ENCODE measurements around the gene HIGD1A.

The HIGD1A gene

DNA sequence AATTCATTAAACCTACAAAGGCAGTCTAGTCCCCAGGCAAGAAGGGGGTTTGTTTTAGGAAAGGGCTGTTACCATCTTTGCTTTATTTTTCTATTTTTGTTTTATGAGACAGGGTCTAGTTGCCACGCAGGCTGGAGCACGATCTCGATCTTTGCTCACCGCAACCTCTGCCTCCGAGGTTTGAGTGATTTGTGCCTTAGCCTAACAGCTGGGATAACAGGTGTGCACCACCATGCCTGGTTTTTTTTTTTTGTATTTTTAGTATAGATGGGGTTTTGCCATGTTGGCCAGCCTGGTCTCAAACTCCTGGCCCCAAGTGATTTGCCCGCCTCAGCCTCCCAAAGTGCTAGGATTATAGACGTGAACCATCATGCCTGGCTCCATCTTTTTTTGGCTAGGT, 4.9 kb downstream of the HIGD1A start:
- no peak for DNase-seq

DNA sequence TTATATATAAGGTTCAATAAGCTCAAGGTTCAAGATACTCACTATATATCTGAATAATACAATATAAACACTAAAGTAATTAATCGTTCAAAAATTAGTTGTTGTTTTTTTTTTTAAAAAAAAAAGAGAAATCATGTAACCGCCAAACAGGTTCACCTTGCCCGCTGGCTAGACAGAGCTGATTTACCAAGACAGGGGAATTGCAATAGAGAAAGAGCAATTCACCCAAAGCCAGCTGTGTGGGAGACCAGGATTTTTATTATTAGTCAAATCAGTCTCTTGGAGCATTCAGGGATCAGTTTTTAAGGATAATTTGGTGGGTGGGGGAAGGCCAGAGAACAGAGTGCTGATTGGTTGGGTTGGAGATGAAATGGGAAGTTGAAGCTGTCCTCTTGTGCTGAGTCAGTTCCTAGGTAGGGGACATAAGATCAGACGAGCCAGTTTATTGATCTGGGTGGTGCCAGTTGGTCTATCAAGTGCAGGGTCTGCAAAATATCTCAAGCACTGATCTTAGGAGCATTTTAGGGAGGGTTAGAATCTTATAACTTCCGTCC, 7.9 kb downstream of the HIGD1A start:
- DNase-seq, result no peak

DNA sequence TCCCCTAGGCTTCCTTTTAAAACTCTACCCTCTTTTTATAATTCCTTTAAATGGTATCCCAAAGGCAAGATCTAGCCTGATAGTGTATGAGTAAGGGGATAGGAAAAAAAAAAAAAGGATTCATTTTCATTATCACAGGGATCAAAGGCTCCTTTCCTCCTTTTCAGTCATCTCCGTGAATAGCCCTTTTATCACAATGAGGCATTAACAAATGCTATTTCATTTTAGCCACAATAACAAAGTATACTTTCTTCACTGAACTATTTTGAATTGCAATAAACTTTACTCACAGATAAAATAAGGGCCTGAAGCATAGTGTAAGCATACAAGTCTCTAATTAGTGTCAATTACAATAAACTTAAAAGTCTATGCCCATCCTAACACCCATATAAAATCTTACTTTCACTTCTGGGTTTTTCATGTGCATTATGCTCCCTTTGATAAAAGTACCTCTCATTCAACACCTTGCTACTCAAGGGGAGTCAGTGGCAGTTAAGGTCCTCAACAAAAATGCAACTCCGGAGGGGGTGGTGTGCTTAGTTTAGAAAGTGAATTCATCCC, 8.6 kb downstream of the HIGD1A start:
- no peak for DNase-seq

DNA sequence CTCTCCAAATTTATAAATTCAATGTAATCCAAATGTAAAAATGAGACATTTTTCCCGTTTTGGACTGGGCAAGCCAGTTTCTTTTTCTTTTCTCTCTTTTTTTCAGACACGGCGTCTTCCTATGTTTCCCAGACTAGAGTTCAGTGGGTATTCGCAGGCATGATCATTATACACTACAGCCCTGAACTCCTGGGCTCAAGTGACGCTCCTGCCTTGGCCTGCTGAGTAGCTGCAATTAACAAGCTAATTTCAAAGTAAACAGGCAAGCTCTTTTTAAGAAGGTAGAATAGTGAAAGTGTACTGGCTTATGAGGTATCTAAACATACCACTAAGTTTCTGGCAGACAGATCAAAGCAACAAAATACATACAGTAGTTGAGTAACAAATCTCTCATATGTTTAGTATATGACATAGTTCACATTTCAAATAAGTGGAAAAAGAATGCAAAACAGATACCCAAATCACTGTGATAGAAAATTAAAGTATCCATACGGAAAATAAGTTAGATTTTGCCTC, 13.5 kb downstream of the HIGD1A start:
- DNase-seq, result peak in 2 of 3 experiments; percentile 21 to 75

DNA sequence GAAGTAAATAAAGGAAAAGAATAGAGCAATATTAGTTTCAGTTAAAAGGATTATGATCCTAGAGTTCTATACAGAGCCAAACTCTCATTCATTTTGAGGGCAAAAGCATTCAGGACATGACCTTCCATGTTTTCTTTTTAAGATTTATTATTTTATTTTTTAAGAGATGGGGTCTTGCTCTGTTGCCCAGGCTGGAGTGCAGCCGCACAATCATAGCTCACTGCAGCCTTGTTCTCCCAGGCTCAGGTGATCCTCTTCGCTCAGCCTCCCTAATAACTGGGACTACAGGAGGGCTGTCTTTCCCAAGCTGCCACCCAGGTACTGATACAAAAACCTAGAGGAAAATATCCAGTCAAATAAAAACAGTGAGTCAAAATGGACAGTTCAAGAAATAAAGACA, 17.7 kb downstream of the HIGD1A start:
- no peak for DNase-seq

DNA sequence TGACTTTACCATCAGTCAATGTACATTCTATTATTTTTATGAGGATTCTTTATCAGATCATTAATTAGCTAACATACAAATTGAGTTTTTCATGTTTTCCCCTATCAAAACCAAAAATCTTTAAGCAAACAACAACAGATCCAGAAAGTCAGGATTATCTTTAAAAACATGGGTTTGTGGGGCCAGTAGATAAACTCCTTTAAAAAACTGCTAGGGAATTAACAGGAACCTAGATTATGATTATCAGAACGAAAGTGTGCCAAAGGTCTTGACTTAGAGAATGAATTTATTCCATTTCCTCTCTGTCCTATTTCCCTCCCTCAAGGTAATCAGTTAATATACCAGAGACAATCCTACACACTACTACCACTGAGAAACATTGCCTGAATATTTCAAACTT, 18.1 kb downstream of the HIGD1A start:
- DNase-seq, result no peak

DNA sequence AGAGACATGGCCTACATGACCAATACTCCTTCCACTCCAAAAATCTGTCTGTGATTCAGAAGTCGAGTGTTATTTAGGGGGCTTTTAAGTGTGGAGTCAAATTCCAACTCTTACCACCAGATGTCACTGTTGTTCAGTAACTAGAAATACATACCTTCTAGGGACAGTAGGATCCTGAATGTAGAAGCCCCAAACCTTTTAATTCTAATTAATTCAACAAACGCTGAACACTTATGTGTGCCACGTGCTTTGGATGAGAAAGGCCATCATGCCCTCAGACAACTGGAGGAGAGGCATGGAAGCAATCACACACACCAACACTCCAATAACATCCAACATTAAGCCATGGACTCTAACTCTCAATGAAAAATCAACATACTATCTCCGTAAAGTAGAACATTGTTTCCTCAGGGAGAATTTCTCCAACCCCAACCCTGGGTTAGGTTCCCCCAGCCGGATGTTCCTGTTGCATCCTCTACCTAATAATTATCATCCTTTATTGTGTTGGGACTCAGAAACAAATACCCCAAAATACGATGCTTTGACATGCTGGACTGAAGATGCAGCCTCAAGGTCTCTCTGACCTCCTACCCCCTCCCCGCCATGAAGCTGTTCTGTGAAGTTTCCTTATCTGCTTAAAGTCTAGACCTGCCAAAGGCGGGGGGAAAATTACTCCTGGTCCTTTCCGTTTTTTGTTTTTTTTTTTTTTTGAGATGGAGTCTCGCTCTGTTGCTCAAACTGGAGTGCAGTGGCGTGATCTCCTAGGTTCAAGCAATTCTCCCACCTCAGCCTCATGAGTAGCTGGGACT, 23.2 kb downstream of the HIGD1A start:
- DNase-seq, result peak; percentile 18 to 80 (median 68)

DNA sequence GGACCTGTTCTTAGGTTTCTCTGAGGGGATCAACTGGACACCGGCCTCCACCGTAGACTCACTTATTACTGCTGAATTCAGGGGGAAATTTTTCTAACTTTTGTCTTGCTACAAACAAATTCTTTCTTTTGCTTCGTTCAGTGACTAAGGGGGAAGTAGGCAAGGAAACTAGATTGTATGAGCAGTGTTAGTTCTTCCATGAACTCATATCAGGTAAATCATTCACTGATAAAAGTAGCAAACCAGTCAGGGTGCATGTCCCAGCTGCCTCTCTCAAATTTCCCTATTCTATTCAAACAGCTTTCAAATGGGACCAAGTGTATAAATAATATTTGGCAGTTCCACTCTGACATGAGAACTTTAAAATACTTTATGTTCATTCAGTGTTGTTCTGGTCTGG, 23.9 kb downstream of the HIGD1A start:
- DNase-seq, result no peak

DNA sequence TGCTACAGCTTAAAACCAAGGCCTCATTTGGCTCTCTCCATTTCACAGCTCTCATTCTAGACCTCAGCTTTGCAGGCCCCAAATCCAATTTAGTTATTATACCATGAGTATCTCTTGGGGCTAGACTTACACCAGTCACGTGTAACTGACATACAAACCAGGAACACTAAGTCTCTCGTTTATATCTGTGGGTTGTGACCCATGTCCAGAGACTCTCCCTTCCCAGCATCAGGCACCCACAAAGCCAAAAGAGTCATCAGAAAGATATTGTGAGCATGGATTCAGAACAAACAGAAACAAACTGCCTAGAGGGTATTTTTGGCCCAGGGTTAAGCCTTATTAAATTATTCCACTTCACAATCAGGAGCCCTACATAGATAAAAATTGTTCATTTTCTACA, 25.6 kb downstream of the HIGD1A start:
- DNase-seq, result no peak

DNA sequence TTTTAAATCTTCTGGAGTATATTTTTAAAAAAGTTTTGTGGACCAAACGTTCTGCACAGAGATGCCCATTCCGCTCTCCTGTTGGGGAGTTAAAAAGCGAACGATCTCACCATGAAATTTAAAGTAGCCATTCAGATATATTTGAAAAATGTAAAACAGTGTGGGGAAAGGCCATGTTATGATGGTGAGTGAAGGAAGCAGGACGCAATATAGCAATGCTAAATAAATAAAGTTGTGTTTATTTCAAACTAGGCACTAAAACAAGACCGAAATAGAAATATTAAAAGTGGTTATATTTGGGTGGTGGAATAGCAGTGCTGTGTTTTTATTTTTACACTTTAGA, 30.9 kb downstream of the HIGD1A start:
- no peak for DNase-seq

DNA sequence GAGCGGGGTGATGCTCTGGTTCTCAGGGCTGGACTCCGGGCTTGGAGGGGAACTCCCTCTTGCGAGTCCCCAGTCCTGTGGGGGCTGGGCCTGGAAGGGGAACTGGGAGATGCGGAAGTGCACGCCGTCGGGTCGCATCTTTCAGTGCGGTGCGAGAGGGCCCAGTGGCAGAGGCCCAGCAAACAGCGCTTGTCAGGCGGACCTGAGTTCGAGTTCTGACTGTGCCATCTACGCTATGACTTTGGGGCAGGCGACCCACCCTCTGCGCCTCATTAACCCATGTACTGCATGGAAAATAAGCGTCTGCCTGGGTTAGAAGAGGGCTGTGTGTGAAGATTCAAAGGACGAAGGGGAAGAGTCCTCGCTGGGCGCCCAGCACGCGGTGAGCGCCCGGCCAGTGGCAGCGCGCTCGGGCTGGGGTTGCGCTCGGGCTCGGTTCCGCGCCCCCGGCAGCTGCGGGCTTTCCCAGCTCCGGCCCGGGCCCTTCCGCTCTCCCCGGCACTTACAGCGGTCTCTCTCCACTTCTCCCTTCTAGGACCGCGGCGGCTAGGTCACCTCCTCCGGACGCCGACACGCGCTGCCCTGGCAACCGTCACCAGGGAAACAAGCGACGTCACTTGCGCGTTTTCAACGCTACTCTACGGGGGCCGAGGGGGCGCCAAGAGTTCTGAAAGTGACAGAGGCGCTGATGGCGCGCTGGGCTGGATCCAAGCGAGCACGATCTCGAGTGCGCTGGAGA, 31.5 kb downstream of the HIGD1A start, which contains the start of gene CCDC13:
Gene CCDC13, minus strand, starts transcription at position 584 of the 739 bp plus-strand sequence. CDS start 14,908 bp downstream, outside the sequence.
- peak; percentile 82 to 94 (median 87) for DNase-seq

DNA sequence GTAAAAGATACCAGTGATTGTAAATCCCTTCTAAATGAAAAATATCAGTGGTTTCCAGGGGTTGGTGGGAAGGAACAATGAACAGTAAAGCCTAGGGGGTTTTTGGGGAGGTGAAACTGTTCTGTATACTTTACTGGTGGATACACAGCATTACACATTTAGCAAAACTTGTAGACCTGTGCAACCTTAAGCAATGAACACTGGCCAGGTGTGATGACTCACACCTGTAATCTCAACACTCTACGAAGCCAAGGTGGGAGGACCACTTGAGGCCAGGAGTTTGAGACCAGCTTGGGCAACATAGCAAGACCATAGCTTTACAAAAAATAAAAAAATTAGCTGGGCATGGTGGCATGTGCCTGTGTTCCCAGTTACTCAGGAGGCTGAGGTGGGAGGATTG, 33.0 kb downstream of the HIGD1A start:
- no peak for DNase-seq

DNA sequence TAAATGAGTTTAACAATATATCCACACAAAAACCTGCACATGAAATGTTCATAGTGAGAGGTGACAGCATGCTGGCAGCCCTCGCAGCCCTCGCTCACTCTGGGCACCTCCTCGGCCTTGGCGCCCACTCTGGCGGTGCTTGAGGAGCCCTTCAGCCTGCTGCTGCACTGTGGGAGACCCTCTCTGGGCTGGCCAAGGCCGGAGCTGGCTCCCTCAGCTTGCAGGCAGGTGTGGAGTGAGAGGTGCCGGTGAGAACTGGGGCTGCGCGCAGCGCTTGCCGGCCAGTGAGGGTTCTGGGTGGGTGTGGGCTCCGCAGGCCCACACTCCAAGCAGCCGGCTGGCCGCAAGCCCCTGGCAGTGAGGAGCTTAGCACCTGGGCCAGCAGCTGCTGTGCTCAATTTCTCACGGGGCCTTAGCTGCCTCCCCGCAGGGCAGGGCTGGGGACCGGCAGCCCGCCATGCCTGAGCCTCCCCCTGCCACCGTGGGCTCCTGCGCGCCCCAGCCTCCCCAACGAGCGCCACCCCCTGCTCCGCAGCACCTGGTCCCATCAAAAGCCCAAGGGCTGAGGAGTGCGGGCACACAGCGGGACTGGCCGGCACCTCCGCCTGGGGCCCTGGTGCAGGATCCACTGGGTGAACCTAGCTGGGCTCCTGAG, 34.7 kb downstream of the HIGD1A start:
- no peak for DNase-seq

DNA sequence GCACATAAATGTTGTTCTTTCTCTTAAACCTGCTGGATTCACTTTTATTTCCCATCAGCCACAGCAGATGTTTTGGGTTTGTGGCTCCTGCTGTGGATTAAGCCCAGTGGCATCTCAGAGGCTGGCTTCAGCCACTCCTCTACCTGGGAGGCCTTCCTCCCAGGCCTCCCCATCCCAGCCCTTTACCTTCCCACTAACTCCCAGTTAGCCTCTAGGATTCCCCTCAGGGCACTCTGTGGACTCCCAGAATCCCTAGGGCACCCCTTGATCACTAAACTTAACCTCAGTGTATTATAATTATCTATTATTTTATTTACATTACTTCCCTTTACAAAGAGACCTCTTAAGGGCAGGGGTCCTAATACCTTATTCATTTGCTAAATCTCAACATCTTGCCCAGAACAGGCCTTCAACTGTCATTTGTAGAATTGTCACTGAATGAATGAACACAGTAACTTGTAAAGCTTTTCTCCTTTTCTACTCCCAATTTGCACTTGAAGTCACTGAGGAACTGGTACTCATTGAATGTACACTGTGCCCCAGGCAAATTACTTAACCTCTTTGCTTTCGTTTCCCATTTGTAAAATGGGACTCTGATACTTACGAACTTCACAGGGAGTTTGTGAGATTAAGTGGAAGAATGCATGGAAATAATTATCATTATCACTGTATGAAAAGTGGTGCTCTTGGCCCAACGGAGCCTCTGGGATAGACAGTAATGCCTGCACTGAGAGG, 39.6 kb downstream of the HIGD1A start:
- DNase-seq, result no peak

DNA sequence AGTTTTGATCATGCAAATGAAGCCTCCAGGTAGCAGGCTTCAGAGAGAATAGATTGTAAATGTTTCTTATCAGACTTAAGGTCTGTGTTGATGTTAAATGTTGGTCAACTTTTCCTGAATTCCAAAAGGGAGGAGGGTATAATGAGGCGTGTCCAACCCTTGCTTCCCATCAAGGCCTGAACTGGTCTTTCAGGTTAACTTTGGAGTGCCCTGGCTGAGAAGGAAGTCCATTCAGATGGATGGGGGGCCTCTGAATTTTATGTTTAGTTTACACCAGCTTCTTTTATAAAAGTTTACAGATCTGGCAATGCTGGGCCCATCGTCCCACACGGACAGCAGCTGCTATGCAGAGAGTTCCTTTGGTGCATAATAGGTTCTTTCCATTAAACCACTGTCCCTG, 40.2 kb downstream of the HIGD1A start:
- peak in 1 of 3 experiments; percentile 0 for DNase-seq

DNA sequence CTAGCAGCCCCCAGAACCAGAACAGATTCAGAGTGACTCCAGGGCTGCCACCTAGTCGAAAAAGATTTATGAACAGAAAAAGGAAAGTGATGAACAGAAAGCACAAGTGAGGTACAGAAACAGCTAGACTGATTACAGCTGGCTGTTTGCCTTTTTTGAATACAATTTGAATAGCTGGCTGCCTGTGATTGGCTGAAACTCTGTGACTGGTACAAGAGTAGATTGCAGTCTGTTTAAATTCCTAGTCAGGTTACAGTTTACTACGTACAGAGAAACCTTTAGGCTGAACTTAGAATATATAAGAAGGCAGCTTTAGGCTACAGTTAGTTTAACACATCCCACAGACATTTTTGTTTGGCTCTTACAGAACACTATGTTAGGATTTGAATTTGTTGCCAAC, 41.3 kb downstream of the HIGD1A start:
- no peak for DNase-seq

DNA sequence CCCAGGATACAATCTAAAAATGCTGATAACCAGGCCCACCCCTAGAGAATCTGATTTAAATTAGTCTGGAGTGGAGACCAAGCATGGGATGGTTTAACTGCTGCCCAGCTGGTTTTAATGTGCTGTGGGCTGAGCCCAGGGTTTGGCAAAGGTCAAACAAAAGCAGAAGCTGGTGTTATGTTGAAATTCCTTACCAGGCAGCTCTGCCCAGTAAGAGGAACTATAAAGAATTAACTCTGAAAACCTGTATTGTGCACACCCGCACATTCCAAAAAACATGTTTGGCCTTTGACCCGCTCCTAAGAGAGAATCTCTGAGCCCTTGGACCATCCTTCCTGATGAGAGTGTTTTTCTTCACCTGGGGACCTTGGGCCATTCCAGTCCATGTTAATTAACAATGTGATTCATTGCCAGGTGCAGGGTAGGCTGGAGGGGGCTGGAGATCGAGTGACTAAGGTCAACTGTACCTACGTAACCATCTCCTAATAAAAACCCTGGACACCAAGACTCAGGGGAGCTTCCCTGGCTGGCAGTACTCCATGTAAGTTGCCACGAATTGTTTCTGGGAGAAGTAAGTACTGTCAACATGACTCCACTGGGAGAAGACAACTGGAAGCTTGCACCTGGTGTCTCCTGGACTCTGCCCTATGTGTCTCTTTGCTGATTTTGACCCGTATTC, 42.1 kb downstream of the HIGD1A start:
- peak in 1 of 3 experiments; percentile 14 for DNase-seq

DNA sequence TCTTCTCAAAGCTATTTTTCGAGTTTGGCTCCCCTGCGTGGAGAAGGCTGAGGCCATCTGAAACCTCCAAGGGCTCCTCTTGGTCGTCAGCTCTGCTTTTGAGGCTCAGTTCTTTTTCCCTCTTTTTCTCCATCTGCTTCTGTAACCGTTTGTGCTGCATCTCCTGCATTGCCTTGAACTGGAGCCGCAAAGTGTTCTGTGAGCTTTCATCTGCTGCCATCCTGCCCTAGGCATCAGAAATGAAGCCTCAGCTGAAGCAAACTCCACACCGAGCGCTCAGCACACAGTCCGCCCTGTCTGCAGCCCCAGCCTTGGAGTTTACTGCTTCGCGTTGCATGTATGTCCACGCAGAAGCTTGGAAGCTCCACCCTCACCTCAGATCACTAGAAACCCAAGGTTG, 46.2 kb downstream of the HIGD1A start:
- no peak for DNase-seq

DNA sequence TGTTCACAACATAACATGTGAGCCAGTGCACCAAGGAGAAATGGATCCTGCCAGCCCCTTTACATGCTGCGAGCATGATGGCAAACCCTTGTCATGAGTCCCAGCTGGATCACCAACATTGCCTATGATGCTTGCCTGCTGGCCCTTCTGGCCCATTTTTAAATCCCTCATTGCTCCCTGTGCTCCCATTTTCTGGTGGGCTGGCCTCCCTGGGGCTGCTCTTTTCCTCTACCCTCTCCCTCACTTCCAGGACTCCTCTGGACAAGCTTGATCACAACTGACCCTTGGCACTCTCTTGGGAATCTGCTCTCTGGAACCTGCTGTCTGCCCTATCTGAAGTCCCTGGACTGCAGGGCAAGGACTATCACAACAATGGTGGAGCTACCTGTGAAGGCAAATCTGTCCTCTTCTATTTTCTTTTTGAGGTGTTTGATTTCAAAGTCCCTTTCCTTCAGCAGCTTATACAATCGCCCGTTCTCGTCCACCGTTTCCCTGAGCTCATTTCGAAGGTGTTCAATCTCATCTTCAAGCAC, 47.5 kb downstream of the HIGD1A start:
- DNase-seq, result no peak

DNA sequence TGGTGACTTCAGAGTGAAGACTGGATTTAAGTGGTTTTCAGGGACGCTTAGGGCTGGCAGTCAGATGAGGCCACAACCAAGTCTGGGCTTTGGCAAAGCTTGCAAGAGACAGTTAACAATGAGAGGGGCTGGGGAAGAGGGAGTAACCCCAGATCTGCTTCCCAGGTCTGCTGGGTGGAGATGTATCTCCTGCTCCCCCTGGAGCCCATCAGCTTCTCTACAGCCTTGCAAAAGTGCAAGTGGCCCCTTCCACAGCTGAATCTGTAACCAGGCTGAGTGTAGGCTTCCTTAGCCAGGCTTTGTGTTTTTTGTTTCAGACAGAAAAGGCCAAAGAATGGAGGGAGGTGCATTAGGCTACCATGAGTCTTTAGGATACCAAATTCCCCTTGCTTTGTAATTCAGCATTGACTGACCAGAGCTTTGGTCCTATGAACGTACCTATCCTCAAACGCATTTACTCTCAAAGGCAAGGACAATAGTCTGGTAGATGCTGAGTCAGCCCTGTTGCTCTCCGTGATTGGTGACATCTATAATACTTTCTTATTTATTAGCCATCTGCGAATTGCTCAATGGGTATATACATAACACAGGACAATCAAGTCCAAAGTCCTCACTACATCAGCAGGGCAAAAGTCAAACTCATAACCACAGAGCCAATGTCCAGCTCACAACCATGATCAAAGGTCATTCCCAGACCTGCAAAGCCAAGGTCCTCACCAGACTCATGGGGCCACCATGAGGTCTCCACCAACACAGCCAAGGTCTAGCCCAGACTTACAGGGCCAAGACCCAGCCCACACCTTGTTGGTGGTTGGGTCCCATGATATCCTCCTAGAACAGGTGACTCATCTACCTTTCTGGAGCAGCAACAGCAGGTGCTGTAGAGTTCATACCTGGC, 48.4 kb downstream of the HIGD1A start:
- peak in 1 of 3 experiments; percentile 2 for DNase-seq
